HCT116 (cell line): ENCODE results near the gene KIRREL3. TPM values are rescaled to one million over a fixed set of nuclear protein-coding genes. Genes with fewer than 3 reads are reported as not detected.

Source experiments
- ATAC-seq: fragments of 200-7000 bp; cut with Tn5 transposase; 2 replicates; pipeline ENCODE4 v1.9.1; 2020; ENCODE audit warnings: mild to moderate bottlenecking, moderate library complexity
- BruUV-seq: library from RNA; stranded (reverse); fragments of 400-500 nt; replicated peaks from 2 replicates; lab custom pipeline; 2021; lab: Mats Ljungman, UMichigan
- CTCF ChIA-PET: fragments of 300-600 bp; sonication (Branson Sonifier 250); formaldehyde crosslinking; loops from one replicate; lab custom pipeline; 2021; ENCODE audit warnings: antibody characterized with exemption; lab: Charles Lee
- POLR2A ChIA-PET: fragments of 300-600, 350-600 bp; sonication (Branson Sonifier 250); formaldehyde crosslinking; loops from one replicate; lab custom pipeline; 2021; ENCODE audit warnings: antibody characterized with exemption; lab: Charles Lee
- RAD21 ChIA-PET, 2 experiments: fragments of 300-600 bp; sonication (Branson Sonifier 250); formaldehyde crosslinking; loops; one replicate each; lab custom pipeline; 2023; ENCODE audit warnings: low total read pairs in 2 of 2; ENCODE audit not compliant: uncharacterized antibody in 2 of 2, unreplicated experiment in 2 of 2, low non-redundant PET in 1 of 2; lab: Charles Lee
- DNase-seq: peaks from one replicate; pipeline ENCODE4 v3.0.0-alpha.2; 2010; ENCODE audit warnings: low read depth, low spot score
- H2AFZ ChIP-seq: fragments of 200-600 bp; shearing (Covaris generic), sonication (generic); 2 replicates; pipeline ENCODE4 v1.6.1; 2017; ENCODE audit warnings: low read depth, mixed run types, mixed read lengths, antibody characterized with exemption, low read length; ENCODE audit not compliant: poor library complexity, severe bottlenecking
- H3K27ac ChIP-seq: 2 replicates; pipeline ENCODE4 v1.5.1; 2012; ENCODE audit warnings: low read depth, low read length
- H3K27me3 ChIP-seq: fragments of 200-600 bp; sonication (generic); 2 replicates; pipeline ENCODE4 v1.6.1; 2016; ENCODE audit warnings: mixed run types, low read length, mixed read lengths; ENCODE audit not compliant: insufficient read depth
- H3K36me3 ChIP-seq, 2 experiments: fragments of 200-500 bp in 1 of 2; fragments of 200-600 bp in 1 of 2; sonication (Bioruptor generic) in 1 of 2; sonication (generic) in 1 of 2; 2 replicates each; pipeline versions ENCODE4 v1.5.1 to v1.6.1; 2014 to 2016; ENCODE audit warnings: low read length in 2 of 2, inconsistent platforms in 1 of 2, mixed read lengths in 1 of 2, mixed run types in 1 of 2; ENCODE audit not compliant: insufficient read depth in 2 of 2, control insufficient read depth in 1 of 2
- H3K4me1 ChIP-seq, 2 experiments: fragments of 200-600 bp in 1 of 2; sonication (generic) in 1 of 2; 2 replicates each; pipeline versions ENCODE4 v1.5.1 to v1.6.1; 2012 to 2017; ENCODE audit warnings: low read length in 2 of 2, inconsistent platforms in 1 of 2, mild to moderate bottlenecking in 1 of 2, mixed read lengths in 1 of 2, mixed run types in 1 of 2, moderate library complexity in 1 of 2; ENCODE audit not compliant: insufficient read depth in 2 of 2, control insufficient read depth in 1 of 2
- H3K4me2 ChIP-seq: fragments of 200-600 bp; sonication (generic); 2 replicates; pipeline ENCODE4 v1.6.1; 2017; ENCODE audit warnings: mixed run types, low read length, mixed read lengths
- H3K4me3 ChIP-seq, 2 experiments: fragments of 200-600 bp in 1 of 2; sonication (generic) in 1 of 2; replicated peaks in 1 of 2; 2 replicates each; pipeline ENCODE4 v1.5.1; 2011 to 2016; ENCODE audit warnings: low read length in 2 of 2, control low read depth in 1 of 2, low read depth in 1 of 2, mild to moderate bottlenecking in 1 of 2, mixed read lengths in 1 of 2, mixed run types in 1 of 2
- H3K79me2 ChIP-seq: fragments of 200-600 bp; sonication (generic); 2 replicates; pipeline ENCODE4 v1.6.1; 2017; ENCODE audit warnings: mild to moderate bottlenecking, mixed run types, low read length, moderate library complexity, mixed read lengths; ENCODE audit not compliant: insufficient read depth
- H3K9ac ChIP-seq: fragments of 200-600 bp; sonication (generic); 2 replicates; pipeline ENCODE4 v1.6.1; 2016; ENCODE audit warnings: low read length, mixed read lengths
- H3K9me2 ChIP-seq: fragments of 200-600 bp; sonication (generic), shearing (Covaris generic); 2 replicates; pipeline ENCODE4 v1.6.1; 2017; ENCODE audit warnings: mixed run types, mild to moderate bottlenecking, moderate library complexity; ENCODE audit not compliant: insufficient read depth
- H3K9me3 ChIP-seq, 2 experiments: fragments of 200-500 bp in 1 of 2; fragments of 200-600 bp in 1 of 2; sonication (Bioruptor generic) in 1 of 2; sonication (generic) in 1 of 2; 2 replicates each; pipeline ENCODE4 v1.6.1; 2014 to 2017; ENCODE audit warnings: low read length in 2 of 2, mixed read lengths in 2 of 2, inconsistent platforms in 1 of 2, low read depth in 1 of 2, mild to moderate bottlenecking in 1 of 2, mixed run types in 1 of 2, moderate library complexity in 1 of 2; ENCODE audit not compliant: control insufficient read depth in 1 of 2, insufficient read depth in 1 of 2
- H4K20me1 ChIP-seq: fragments of 200-600 bp; sonication (generic), shearing (Covaris generic); 2 replicates; pipeline ENCODE4 v1.6.1; 2017; ENCODE audit warnings: mixed run types, mild to moderate bottlenecking, moderate library complexity; ENCODE audit not compliant: insufficient read depth
- ATF3 ChIP-seq: IDR thresholded peaks from 2 replicates; pipeline ENCODE4 v1.6.1; 2012
- CBX3 ChIP-seq: IDR thresholded peaks from 2 replicates; pipeline ENCODE4 v1.6.1; 2012; ENCODE audit warnings: low read depth
- CTCF ChIP-seq, 3 experiments: fragments of 200-600 bp in 1 of 3; sonication (generic) in 1 of 3; IDR thresholded peaks in 2 of 3; conservative IDR thresholded peaks in 1 of 3; 2 replicates each; pipeline ENCODE4 v1.5.1; 2012 to 2017; ENCODE audit warnings: low read depth in 2 of 3, low read length in 2 of 3, antibody characterized with exemption in 1 of 3, borderline replicate concordance in 1 of 3, control low read depth in 1 of 3, mild to moderate bottlenecking in 1 of 3, mixed read lengths in 1 of 3, mixed run types in 1 of 3, moderate library complexity in 1 of 3; ENCODE audit not compliant: insufficient read depth in 1 of 3
- ELF1 ChIP-seq: IDR thresholded peaks from 2 replicates; pipeline ENCODE4 v1.6.1; 2012; ENCODE audit warnings: low read depth, borderline replicate concordance
- EZH2phosphoT487 ChIP-seq: fragments of 200-600 bp; IDR thresholded peaks from 2 replicates; pipeline ENCODE4 v1.6.1; 2018; ENCODE audit warnings: antibody characterized with exemption, borderline replicate concordance
- FOSL1 ChIP-seq: IDR thresholded peaks from 2 replicates; pipeline ENCODE4 v1.6.1; 2012; ENCODE audit warnings: low read depth
- JUND ChIP-seq: IDR thresholded peaks from 2 replicates; pipeline ENCODE4 v1.6.1; 2012
- MAX ChIP-seq: IDR thresholded peaks from 2 replicates; pipeline ENCODE4 v1.6.1; 2012
- POLR2A ChIP-seq: IDR thresholded peaks from 2 replicates; pipeline ENCODE4 v1.7.0; 2011; ENCODE audit warnings: borderline replicate concordance; ENCODE audit not compliant: insufficient read depth, insufficient read length; ENCODE audit errors: extremely low read depth
- RAD21 ChIP-seq: IDR thresholded peaks from 2 replicates; pipeline ENCODE4 v1.6.1; 2012; ENCODE audit warnings: low read depth, mild to moderate bottlenecking
- REST ChIP-seq: IDR thresholded peaks from 2 replicates; pipeline ENCODE4 v1.6.1; 2012; ENCODE audit warnings: low read depth
- SIN3A ChIP-seq: IDR thresholded peaks from 2 replicates; pipeline ENCODE4 v1.6.1; 2012; ENCODE audit warnings: low read depth
- SP1 ChIP-seq: IDR thresholded peaks from 2 replicates; pipeline ENCODE4 v1.6.1; 2012; ENCODE audit warnings: low read depth
- SRF ChIP-seq: IDR thresholded peaks from 2 replicates; pipeline ENCODE4 v1.6.1; 2012; ENCODE audit warnings: low read depth
- TCF7L2 ChIP-seq: IDR thresholded peaks from 2 replicates; pipeline ENCODE4 v1.7.0; 2011; ENCODE audit warnings: borderline replicate concordance, inconsistent platforms; ENCODE audit not compliant: insufficient read depth, insufficient read length; ENCODE audit errors: extremely low read depth
- YY1 ChIP-seq: IDR thresholded peaks from 2 replicates; pipeline ENCODE4 v1.6.1; 2011; ENCODE audit warnings: low read length, low read depth, moderate library complexity, mild to moderate bottlenecking; ENCODE audit not compliant: insufficient replicate concordance; ENCODE audit errors: extremely low read depth
- intact Hi-C: fragments of 100-400 bp; cut with micrococcal nuclease; formaldehyde crosslinking; loops from 2 replicates; pipeline ENCODE4 v1.10.0; 2022
- total RNA-seq: library from RNA; stranded (reverse); gene quantifications from one replicate; pipeline ENCODE4 v1.2.1, GENCODE V29; 2021; ENCODE audit not compliant: unreplicated experiment

KIRREL3 gene
- total RNA-seq, 1 experiment from 2014 or later, result not detected

- H2AFZ ChIP-seq, result no peak overlapping the region
- no peak overlapping the region for H3K27ac ChIP-seq
- CTCF ChIA-PET, result no interaction called here
- H4K20me1 ChIP-seq, result no peaks in the 10 kb centered on the region
- no peak overlapping the region for H3K4me2 ChIP-seq
- POLR2A ChIA-PET, result no interaction called here
- H3K79me2 ChIP-seq, result no peaks in the 10 kb centered on the region
- no peaks in the 10 kb centered on the region for H3K4me1 ChIP-seq
- no peak for TF ChIP-seq TCF7L2
- TF ChIP-seq EZH2phosphoT487, result no peak
- H3K9me3 ChIP-seq, result no peaks in the 10 kb centered on the region
- DNase-seq, result no peak
- intact Hi-C loops, result no loop called here
- H3K9ac ChIP-seq, result no peak overlapping the region
- no peak for ATAC-seq
- H3K9me2 ChIP-seq, result no peaks in the 10 kb centered on the region
- no TSS peak for BruUV-seq
- peaks cover 4% of the 10 kb centered on the region for H3K27me3 ChIP-seq
- no peaks in the 10 kb centered on the region for H3K36me3 ChIP-seq
- RAD21 ChIA-PET, result no interaction called here
- no peak overlapping the region for H3K4me3 ChIP-seq
Observed at GRCh38 chr11:126898802-126899201, 101.8 kb downstream of the KIRREL3 start.

GRCh38 chr11:126897430-126897829 lies 103.1 kb downstream of the KIRREL3 start:
- ChIA-PET POLR2A (no interaction called here), RAD21 (no interaction called here), CTCF (no interaction called here)
- no peak for TF ChIP-seq JUND
- TF ChIP-seq TCF7L2, result no peak
- no peak for TF ChIP-seq FOSL1
- no peak for TF ChIP-seq ATF3
- no peak for TF ChIP-seq SRF
- TF ChIP-seq POLR2A, result no peak
- no peak for TF ChIP-seq MAX
- TF ChIP-seq SP1, result no peak
- no peak for TF ChIP-seq ELF1
- TF ChIP-seq SIN3A, result no peak
- TF ChIP-seq YY1, result no peak
- TF ChIP-seq CBX3, result no peak
- no peak for TF ChIP-seq REST
- TF ChIP-seq CTCF (IDR thresholded peaks at IDR 0.05 in 2 of 3, conservative IDR thresholded peaks at IDR 0.05 in 1 of 3; ENCODE audit: borderline replicate concordance in 1 of 3, insufficient read depth in 1 of 3, low read depth in 2 of 3, low read length in 2 of 3), result no peak
- no peak for TF ChIP-seq RAD21
- Histone ChIP-seq H3K4me1 (no peaks in the 10 kb centered on the region), H3K36me3 (no peaks in the 10 kb centered on the region), H3K27ac (no peak overlapping the region), H3K4me2 (no peak overlapping the region), H3K4me3 (no peak overlapping the region), H2AFZ (no peak overlapping the region), H3K9me2 (no peaks in the 10 kb centered on the region), H3K9ac (no peak overlapping the region), H4K20me1 (no peaks in the 10 kb centered on the region), H3K27me3 (no peaks in the 10 kb centered on the region; the same call in 1 of the 2 replicates), H3K9me3 (no peaks in the 10 kb centered on the region), H3K79me2 (no peaks in the 10 kb centered on the region)
- ATAC-seq (no peak), DNase-seq (no peak)
- BruUV-seq, result no TSS peak
- intact Hi-C loops, result no loop called here
